Esophagus muscularis mucosa (tissue), 4 donors: Measurements from ENCODE around the gene BRAT1. TPM values are rescaled to one million over a fixed set of nuclear protein-coding genes. Genes with fewer than 3 reads are reported as not detected.

Source experiments
- DNase-seq: peaks from one replicate; pipeline ENCODE4 v3.0.0-alpha.2; 2017; ENCODE audit errors: extremely low spot score
- H3K27ac ChIP-seq, 4 donors: fragments of 200-600 bp; sonication (generic); replicated peaks in 1 of 4; 1 replicate in 3 of 4; 2 replicates in 1 of 4; pipeline ENCODE4 v1.5.1; 2016 to 2019; ENCODE audit warnings: mild to moderate bottlenecking in 1 of 4
- H3K27me3 ChIP-seq, 4 donors: fragments of 200-600 bp; sonication (generic); one replicate each; pipeline versions ENCODE4 v1.5.1 to v1.6.0; 2016 to 2019
- H3K36me3 ChIP-seq, 4 donors: fragments of 200-600 bp; sonication (generic); one replicate each; pipeline ENCODE4 v1.5.1; 2016 to 2019
- H3K4me1 ChIP-seq, 4 donors: fragments of 200-600 bp; sonication (generic); one replicate each; pipeline ENCODE4 v1.5.1; 2016 to 2019
- H3K4me3 ChIP-seq, 4 donors: fragments of 200-600 bp; sonication (generic); 1 replicate in 2 of 4; 2 replicates in 2 of 4; pipeline ENCODE4 v1.5.1; 2016 to 2019; ENCODE audit warnings: mild to moderate bottlenecking in 4 of 4, moderate library complexity in 1 of 4
- H3K9me3 ChIP-seq, 4 donors: fragments of 200-600 bp; sonication (generic); 1 replicate in 3 of 4; 2 replicates in 1 of 4; pipeline ENCODE4 v1.5.1; 2016 to 2019
- EP300 ChIP-seq: sonication (generic); formaldehyde crosslinking; IDR thresholded peaks from one replicate; pipeline ENCODE4 v1.6.1; 2017; ENCODE audit warnings: antibody characterized with exemption
- POLR2A ChIP-seq: fragments of 450-650 bp; IDR thresholded peaks from one replicate; pipeline ENCODE4 v1.6.1; 2017; ENCODE audit warnings: antibody characterized with exemption, moderate library complexity, mild to moderate bottlenecking, low read depth
- POLR2AphosphoS5 ChIP-seq, 2 donors: sonication (generic); formaldehyde crosslinking; IDR thresholded peaks; one replicate each; pipeline ENCODE4 v1.6.1; 2017; ENCODE audit warnings: antibody characterized with exemption in 2 of 2
- WGBS: methylation state at CpG from one replicate; pipeline ENCODE4 v1.1.5; 2018; 5-methylcytosine and 5-hydroxymethylcytosine counted together
- intact Hi-C: fragments of 100-400 bp; cut with DNase I; formaldehyde crosslinking; loops from one replicate; pipeline ENCODE4 v1.15.1; 2023
- total RNA-seq, 4 donors: library from RNA; depleted of rRNA; stranded (reverse); fragments of >200 nt; gene quantifications; one replicate each; pipeline versions ENCODE4 v1.1.0 to v1.2.1, GENCODE V29; 2016
- TF ChIP-seq, protein P1 (sequence below), 3 experiments: fragments of 200-600 bp in 2 of 3; fragments of 450-650 bp in 1 of 3; sonication (generic) in 2 of 3; IDR thresholded peaks; one replicate each; pipeline ENCODE4 v1.5.1; 2017 to 2019; ENCODE audit warnings: antibody characterized with exemption in 3 of 3, mild to moderate bottlenecking in 2 of 3, moderate library complexity in 1 of 3

BRAT1 gene
- total RNA-seq, 4 donors from 2014 or later = 22.0 to 43.8 (median 32.7) TPM

DNA sequence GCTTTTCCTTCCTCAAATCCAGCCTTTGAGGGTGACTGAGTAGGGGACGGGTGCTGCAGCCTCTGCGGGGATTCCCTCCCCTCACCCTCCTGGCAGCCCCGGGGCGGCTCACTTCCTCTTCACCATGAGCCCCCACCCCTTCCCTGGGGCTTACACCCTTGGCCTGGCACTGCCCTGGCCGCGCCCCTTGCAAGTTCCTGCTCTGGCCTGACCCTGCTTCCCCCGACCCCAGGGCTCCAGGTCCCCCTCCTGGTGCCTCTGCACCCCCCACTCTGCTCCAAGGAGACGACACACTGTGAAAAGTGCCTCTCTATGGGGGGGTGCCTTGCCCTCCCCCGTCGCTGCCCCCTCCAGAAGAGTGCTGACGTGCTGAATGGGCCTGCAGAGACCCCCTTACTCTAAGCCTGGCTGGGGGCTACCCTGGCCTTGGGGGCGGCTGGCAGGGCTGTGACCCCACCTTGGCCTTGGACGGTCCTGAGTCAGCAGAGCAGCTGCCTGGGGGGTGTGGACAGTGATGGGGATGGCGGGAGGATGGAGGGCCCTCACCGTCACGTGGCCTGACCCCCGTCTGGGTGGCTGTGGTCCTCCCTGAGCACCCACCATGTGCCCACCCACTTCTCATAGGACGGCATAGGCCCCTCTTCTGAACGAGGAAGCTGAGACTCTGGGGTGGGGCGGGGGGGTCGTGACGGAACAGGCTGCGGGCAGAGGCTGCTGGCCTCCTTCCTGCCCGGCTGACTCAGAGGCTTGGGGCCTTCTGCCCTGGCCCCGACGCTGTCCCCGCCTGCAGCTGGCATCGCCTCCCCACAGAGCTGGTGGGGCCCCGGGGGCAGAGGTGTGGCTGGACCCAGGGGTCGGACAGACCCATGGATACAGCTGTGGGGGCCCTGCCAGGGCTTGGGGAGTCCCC lies 25.9 kb downstream of the BRAT1 start:
- intact Hi-C loops = no loop called here
- DNase-seq = no peak
- TF ChIP-seq POLR2A (no peak), EP300 (no peak), POLR2AphosphoS5 (IDR thresholded peaks at IDR 0.05) (no peak)
- TF ChIP-seq, protein P1, sequence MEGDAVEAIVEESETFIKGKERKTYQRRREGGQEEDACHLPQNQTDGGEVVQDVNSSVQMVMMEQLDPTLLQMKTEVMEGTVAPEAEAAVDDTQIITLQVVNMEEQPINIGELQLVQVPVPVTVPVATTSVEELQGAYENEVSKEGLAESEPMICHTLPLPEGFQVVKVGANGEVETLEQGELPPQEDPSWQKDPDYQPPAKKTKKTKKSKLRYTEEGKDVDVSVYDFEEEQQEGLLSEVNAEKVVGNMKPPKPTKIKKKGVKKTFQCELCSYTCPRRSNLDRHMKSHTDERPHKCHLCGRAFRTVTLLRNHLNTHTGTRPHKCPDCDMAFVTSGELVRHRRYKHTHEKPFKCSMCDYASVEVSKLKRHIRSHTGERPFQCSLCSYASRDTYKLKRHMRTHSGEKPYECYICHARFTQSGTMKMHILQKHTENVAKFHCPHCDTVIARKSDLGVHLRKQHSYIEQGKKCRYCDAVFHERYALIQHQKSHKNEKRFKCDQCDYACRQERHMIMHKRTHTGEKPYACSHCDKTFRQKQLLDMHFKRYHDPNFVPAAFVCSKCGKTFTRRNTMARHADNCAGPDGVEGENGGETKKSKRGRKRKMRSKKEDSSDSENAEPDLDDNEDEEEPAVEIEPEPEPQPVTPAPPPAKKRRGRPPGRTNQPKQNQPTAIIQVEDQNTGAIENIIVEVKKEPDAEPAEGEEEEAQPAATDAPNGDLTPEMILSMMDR (IDR thresholded peaks at IDR 0.05) = no peak
- Histone ChIP-seq H3K36me3 (peaks cover 0 to 32% (median 17%) of the 10 kb centered on the region in 4 donors), H3K27ac (peak overlapping the region; percentile 59 to 75 (median 70)), H3K27me3 (peaks cover 0 to 71% (median 7%) of the 10 kb centered on the region in 4 donors), H3K9me3 (no peaks in the 10 kb centered on the region), H3K4me1 (peaks cover 42 to 73% (median 68%) of the 10 kb centered on the region in 4 donors), H3K4me3 (no peak overlapping the region)
- WGBS = 70% methylated on average over 17 of the region's 30 CpGs

DNA sequence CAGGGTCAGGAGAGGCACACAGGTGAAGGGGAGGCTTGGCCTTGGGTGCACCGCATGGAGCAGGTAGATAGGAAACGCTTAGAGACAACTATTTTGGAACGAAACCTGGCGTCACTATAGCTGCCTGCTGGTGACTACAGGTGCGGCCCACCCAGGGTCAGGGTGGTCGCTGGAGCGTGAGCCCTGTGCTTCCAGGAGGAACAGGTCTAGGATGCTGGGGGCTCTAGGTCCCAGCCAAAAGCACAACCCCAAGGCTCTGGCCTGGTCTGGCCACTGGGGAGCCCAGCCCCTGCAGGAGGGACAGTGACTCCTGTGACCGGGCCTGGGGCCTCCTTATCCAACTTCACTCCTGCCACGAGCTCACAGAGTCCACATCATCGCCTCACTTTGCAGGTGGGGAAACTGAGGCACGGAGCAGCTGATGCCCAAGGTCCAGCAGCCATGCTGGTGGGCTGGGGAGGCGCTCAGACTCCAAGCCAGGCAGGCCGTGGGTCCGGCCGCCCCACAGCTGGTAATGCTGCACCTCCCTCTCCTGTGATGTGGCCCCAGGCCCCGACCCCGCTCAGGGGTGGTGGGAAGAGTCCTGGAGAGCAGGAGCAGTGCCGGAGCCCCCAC lies 26.7 kb downstream of the BRAT1 start:
- no peak for TF ChIP-seq EP300
- no peak for TF ChIP-seq POLR2AphosphoS5 (IDR thresholded peaks at IDR 0.05)
- TF ChIP-seq POLR2A = no peak
- TF ChIP-seq, protein P1 (IDR thresholded peaks at IDR 0.05) = no peak
- H3K27ac ChIP-seq = peak overlapping the region in 3 of 4 donors; percentile 4 to 71 (median 68)
- H3K27me3 ChIP-seq = peaks cover 0 to 79% (median 12%) of the 10 kb centered on the region in 4 donors
- H3K36me3 ChIP-seq = peaks cover 0 to 32% (median 17%) of the 10 kb centered on the region in 4 donors
- no peak overlapping the region for H3K4me3 ChIP-seq
- intact Hi-C loops = no loop called here
- no peaks in the 10 kb centered on the region for H3K9me3 ChIP-seq
- DNase-seq = no peak
- 81% methylated on average over 10 of the region's 18 CpGs for WGBS
- H3K4me1 ChIP-seq = peaks cover 50 to 81% (median 76%) of the 10 kb centered on the region in 4 donors

DNA sequence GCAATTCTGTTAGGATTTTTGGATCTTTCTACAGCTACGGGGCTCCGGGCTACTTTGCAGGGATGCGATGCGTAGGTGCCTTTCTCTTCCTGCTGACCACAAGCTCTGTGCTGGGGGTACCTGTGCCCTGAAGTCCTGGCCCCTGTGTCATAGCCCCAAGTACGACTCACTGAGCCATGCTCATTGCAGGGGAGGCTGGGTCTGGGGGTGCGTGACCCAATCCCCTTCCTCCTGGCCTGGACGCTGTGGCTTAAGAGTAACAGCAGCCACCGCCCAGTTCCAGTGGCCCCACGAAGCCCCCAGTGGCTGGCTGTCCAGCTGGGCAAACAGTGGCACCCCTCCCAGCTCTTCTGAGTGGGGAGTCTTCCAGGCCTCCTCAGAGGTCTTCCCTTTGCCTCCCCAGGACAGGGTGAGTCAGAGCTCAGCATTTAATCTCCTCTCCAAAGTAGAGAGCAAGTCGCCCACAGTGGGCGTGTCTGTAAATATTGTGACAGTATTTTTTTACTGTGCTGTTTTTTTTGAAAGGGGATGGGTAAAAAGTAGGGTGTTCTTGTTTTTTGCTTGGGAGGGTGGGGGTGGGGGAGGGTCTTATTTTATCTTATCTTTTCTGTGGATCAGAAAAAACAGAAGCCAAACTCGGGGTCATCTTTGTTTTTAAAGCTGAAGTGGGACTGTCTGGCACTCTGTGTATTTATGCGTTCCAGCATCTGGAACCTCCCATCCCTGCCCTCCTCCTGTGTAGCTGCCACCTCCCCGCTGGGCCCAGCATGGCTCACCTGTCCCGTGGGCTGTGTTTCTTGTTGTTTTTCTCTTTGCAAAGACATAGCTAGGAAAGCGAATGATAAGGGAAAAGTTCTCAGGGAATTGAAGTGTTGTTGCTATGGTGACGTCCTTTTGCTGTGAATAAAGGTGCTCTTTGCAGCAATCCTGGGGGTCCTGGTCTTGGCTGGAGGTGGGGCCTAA lies 27.5 kb downstream of the BRAT1 start:
- intact Hi-C loops = no loop called here
- 64% methylated on average over 10 of the region's 17 CpGs for WGBS
- no peak overlapping the region for H3K4me3 ChIP-seq
- DNase-seq = no peak
- H3K27ac ChIP-seq = no peak overlapping the region
- H3K36me3 ChIP-seq = peaks cover 0 to 32% (median 17%) of the 10 kb centered on the region in 4 donors
- H3K9me3 ChIP-seq = no peaks in the 10 kb centered on the region
- H3K27me3 ChIP-seq = peaks cover 0 to 87% (median 19%) of the 10 kb centered on the region in 4 donors
- peaks cover 58 to 89% (median 84%) of the 10 kb centered on the region in 4 donors for H3K4me1 ChIP-seq
- TF ChIP-seq, protein P1 (IDR thresholded peaks at IDR 0.05) = no peak
- TF ChIP-seq POLR2AphosphoS5 (IDR thresholded peaks at IDR 0.05) (no peak), POLR2A (no peak), EP300 (no peak)

DNA sequence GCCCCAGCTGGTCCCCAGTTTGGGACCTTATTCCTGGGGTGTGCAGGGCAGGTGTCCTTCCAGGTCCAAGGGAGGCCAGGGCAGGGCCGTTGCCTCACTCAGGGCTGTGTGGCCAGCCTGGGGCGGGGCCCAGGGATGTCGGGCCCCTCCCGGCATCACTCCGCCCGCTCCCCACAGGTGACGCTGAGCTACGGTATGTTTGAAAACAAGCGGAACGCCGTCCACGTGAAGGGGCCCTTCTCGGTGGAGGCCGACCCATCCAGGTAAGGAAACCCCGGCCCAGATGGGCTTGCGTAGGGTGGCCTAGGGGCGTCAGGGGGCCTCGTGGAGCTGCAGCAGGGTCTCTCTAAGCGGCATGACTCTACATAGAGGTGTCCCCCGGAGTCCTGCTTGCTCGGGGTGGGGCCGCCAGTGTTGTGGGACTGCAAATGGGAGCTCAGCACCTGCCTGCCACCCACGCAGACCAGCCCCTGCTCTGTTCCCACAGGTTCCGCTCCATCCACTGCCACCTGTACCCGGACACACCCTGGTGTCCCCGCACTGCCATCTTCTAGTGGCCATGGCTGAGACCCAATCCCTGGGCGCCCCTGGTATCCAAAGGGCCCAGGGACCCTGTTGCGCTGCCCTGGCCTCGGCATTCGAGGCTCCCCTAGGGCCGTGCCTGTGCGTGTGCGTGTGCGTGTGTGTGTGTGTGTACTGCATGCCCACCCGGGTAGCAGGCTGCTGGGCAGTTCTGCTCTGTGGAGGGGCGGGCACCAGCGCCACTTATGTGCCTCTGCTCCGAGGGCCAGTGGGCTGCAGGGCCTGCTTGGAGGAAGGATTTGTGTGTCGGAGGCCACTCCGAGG lies 28.4 kb downstream of the BRAT1 start:
- Histone ChIP-seq H3K27me3 (peaks cover 0 to 96% (median 28%) of the 10 kb centered on the region in 4 donors), H3K4me3 (no peak overlapping the region), H3K36me3 (peaks cover 0 to 32% (median 17%) of the 10 kb centered on the region in 4 donors), H3K4me1 (peaks cover 61 to 98% (median 93%) of the 10 kb centered on the region in 4 donors), H3K9me3 (no peaks in the 10 kb centered on the region), H3K27ac (no peak overlapping the region)
- TF ChIP-seq EP300 (no peak), POLR2A (no peak), POLR2AphosphoS5 (IDR thresholded peaks at IDR 0.05) (no peak)
- TF ChIP-seq, protein P1 (IDR thresholded peaks at IDR 0.05) = no peak
- intact Hi-C loops = no loop called here
- WGBS = 90% methylated on average over 20 of the region's 40 CpGs
- no peak for DNase-seq
